Fibroblast of villous mesenchyme (primary cell): ENCODE measurements around the gene NUDT3. TPM values are rescaled to one million over a fixed set of nuclear protein-coding genes. Genes with fewer than 3 reads are reported as not detected.

Source experiments
- DNase-seq: peaks from one replicate; pipeline ENCODE4 v3.0.0-alpha.2; 2010; ENCODE audit warnings: low read depth
- H3K4me3 ChIP-seq: 2 replicates; pipeline ENCODE4 v1.5.1; 2011; ENCODE audit warnings: low read depth, mild to moderate bottlenecking, low read length
- CTCF ChIP-seq: IDR thresholded peaks from 2 replicates; pipeline ENCODE4 v1.5.1; 2012; ENCODE audit warnings: low read depth, mild to moderate bottlenecking, low read length; ENCODE audit not compliant: insufficient read depth
- total RNA-seq: library from RNA; depleted of rRNA; stranded (reverse); fragments of >200 nt; gene quantifications from 2 replicates; pipeline ENCODE4 v1.2.3, GENCODE V29; 2012

Gene NUDT3
- total RNA-seq, 1 donor, result 31.1 TPM

- TF ChIP-seq CTCF, result no peak
- DNase-seq, result peak; percentile 25
- H3K4me3 ChIP-seq, result peak overlapping the region; percentile 76
These were observed 153.6 kb downstream of the NUDT3 start for GRCh38 chr6:34238585-34239499.

- H3K4me3 ChIP-seq, result peak overlapping the region; percentile 76
- peak; percentile 47 for DNase-seq
- TF ChIP-seq CTCF, result peak; percentile 33
These were observed 154.5 kb downstream of the NUDT3 start for GRCh38 chr6:34237722-34238584.

- TF ChIP-seq CTCF, result no peak
- H3K4me3 ChIP-seq, result peak overlapping the region; percentile 76
- no peak for DNase-seq
These were observed 155.2 kb downstream of the NUDT3 start for GRCh38 chr6:34237316-34237721.

- peak; percentile 90 for DNase-seq
- peak within 1 kb of the TSS; percentile 76 for H3K4me3 ChIP-seq
- TF ChIP-seq CTCF, result no peak
These were observed 155.8 kb downstream of the NUDT3 start, which contains the start of gene HMGA1 for GRCh38 chr6:34236443-34237315. TSS of gene HMGA1 (plus strand) at chr6:34236873. CDS start at chr6:34240781, 3,908 bp downstream.

- DNase-seq, result peak; percentile 25
- peak overlapping the region; percentile 70 for H3K4me3 ChIP-seq
These were observed 156.4 kb downstream of the NUDT3 start for GRCh38 chr6:34236131-34236442.

More at GRCh38 chr6:34236131-34236442, 156.4 kb downstream of the NUDT3 start:
- TF ChIP-seq CTCF, result no peak
